GM06990 (cell line): Measurements from ENCODE around the gene ST3GAL6.

Experiments
- DNase-seq: peaks from one replicate; pipeline ENCODE4 v3.0.0-alpha.2; 2011; ENCODE audit not compliant: insufficient read length; ENCODE audit errors: extremely low read depth
- H3K27me3 ChIP-seq: replicated peaks from 2 replicates; pipeline ENCODE4 v1.6.0; 2011; ENCODE audit warnings: low read length; ENCODE audit not compliant: control insufficient read depth, insufficient read depth
- H3K36me3 ChIP-seq: 2 replicates; pipeline ENCODE4 v1.5.1; 2011; ENCODE audit warnings: low read length; ENCODE audit not compliant: control insufficient read depth, insufficient read depth
- H3K4me3 ChIP-seq: replicated peaks from 2 replicates; pipeline ENCODE4 v1.5.1; 2011; ENCODE audit warnings: low read depth, mild to moderate bottlenecking, control low read depth, low read length
- TF ChIP-seq, protein P1 (sequence below): IDR thresholded peaks from 2 replicates; pipeline ENCODE4 v1.5.1; 2011; ENCODE audit warnings: low read length, control low read depth, mild to moderate bottlenecking, inconsistent platforms; ENCODE audit not compliant: insufficient read depth, poor library complexity, severe bottlenecking

Gene ST3GAL6

GRCh38 chr3:98788651-98789050 lies 25.5 kb downstream of the ST3GAL6 start:
- TF ChIP-seq, protein P1, sequence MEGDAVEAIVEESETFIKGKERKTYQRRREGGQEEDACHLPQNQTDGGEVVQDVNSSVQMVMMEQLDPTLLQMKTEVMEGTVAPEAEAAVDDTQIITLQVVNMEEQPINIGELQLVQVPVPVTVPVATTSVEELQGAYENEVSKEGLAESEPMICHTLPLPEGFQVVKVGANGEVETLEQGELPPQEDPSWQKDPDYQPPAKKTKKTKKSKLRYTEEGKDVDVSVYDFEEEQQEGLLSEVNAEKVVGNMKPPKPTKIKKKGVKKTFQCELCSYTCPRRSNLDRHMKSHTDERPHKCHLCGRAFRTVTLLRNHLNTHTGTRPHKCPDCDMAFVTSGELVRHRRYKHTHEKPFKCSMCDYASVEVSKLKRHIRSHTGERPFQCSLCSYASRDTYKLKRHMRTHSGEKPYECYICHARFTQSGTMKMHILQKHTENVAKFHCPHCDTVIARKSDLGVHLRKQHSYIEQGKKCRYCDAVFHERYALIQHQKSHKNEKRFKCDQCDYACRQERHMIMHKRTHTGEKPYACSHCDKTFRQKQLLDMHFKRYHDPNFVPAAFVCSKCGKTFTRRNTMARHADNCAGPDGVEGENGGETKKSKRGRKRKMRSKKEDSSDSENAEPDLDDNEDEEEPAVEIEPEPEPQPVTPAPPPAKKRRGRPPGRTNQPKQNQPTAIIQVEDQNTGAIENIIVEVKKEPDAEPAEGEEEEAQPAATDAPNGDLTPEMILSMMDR, result no peak
- H3K4me3 ChIP-seq, result no peak overlapping the region
- no peaks in the 10 kb centered on the region for H3K36me3 ChIP-seq
- H3K27me3 ChIP-seq, result no peaks in the 10 kb centered on the region
- DNase-seq, result no peak

DNA sequence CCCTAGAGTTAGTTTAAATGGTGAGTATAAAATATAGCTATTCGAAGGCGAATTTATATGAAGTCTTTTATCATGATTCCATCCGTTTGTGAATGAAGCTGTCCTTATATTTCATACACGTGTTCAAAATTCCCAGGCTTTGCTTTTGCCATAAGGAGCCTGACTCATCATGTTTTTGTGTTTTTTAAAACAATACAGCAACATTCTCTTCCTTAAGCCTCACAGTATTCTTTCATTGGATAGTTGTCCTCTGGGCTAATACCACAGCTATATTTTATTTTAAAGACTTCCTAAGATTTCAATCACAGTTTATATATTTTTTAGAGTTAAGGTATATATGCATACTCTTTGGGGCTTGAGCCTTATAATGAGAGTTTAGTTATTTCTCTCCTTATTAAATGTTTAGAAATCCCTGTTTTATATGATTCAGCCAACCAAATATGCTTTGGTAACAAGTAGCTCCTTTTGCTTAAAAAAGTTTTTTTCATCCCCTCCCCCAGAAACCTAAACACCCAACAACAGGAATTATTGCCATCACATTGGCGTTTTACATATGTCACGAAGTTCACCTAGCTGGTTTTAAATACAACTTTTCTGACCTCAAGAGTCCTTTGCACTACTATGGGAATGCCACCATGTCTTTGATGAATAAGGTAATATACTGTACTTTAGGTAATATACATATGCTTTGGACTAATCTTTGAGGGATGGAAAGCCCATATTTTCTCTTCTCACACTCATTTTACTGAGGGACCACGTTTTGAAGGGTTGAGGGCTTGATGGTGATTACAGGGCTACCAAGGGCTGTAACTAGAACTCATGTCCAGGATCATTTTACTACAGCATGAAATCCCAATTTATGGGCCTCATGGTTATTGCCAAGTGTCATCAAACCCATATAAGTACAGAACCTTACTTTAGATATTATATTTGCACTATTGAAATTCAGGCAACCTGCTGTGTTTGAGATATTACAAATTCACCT lies 28.5 kb downstream of the ST3GAL6 start:
- TF ChIP-seq, protein P1, result no peak
- no peak for DNase-seq
- no peak overlapping the region for H3K4me3 ChIP-seq
- no peaks in the 10 kb centered on the region for H3K27me3 ChIP-seq
- no peaks in the 10 kb centered on the region for H3K36me3 ChIP-seq

GRCh38 chr3:98793971-98794370 lies 30.8 kb downstream of the ST3GAL6 start:
- DNase-seq, result no peak

DNA sequence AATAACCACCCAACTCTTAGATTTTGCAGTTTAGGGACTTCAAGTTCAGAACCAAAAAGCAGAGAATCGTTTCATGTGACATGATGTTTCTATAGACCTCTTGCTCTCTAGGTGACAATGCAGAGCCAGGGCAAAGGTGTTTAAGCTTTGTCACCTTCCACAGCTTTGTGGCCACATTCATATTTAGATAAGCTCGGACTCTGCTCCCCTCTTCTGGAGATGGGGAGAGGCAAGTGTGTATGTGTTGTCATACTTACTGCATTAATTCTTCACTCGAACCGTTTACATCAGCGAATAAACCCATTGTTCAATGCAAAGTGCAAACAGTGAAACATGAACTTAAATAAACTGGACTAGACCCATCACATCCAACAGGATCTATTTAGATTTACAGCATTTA lies 33.2 kb downstream of the ST3GAL6 start:
- Histone ChIP-seq H3K4me3 (no peak overlapping the region), H3K36me3 (no peaks in the 10 kb centered on the region), H3K27me3 (no peaks in the 10 kb centered on the region)
- TF ChIP-seq, protein P1, result no peak
- DNase-seq, result no peak

More at GRCh38 chr3:98793971-98794370, 30.8 kb downstream of the ST3GAL6 start:
- H3K27me3 ChIP-seq, result no peaks in the 10 kb centered on the region
- H3K36me3 ChIP-seq, result no peaks in the 10 kb centered on the region
- no peak overlapping the region for H3K4me3 ChIP-seq
- TF ChIP-seq, protein P1, result no peak

DNA sequence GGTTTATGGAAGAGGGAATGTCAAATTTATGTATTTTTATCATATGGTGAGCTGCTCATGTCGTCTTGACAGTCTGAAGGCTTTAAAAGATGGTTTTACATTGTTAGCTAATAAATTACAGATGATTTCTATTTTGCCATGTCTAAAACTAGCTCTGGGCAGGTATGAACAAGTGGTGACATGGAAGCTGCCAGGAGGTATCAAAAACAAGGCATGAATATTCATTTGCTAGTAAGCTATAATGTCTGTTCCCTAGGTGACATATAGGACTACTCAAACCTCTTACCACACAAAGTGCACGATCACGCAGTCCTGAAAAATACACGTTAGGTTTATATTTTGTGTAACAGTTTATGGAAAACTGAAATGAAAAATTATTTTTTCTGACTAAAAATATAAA lies 34.8 kb downstream of the ST3GAL6 start:
- DNase-seq, result no peak
- H3K27me3 ChIP-seq, result no peaks in the 10 kb centered on the region
- H3K36me3 ChIP-seq, result no peaks in the 10 kb centered on the region
- no peak overlapping the region for H3K4me3 ChIP-seq
- TF ChIP-seq, protein P1, result no peak
